Fibroblast of lung (primary cell): ENCODE data around the gene MT1B.

Experiments used
- EZH2 ChIP-seq: IDR thresholded peaks from 2 replicates; pipeline ENCODE4 v1.5.1; 2012; ENCODE audit warnings: low read length, control low read depth, mild to moderate bottlenecking; ENCODE audit errors: missing control alignments
- TF ChIP-seq, protein P1 (sequence below), 2 donors: IDR thresholded peaks in 1 of 2; conservative IDR thresholded peaks in 1 of 2; 1 replicate in 1 of 2; 2 replicates in 1 of 2; pipeline ENCODE4 v1.5.1; 2011 to 2012; ENCODE audit warnings: low read length in 2 of 2, control low read depth in 1 of 2, inconsistent platforms in 1 of 2, low read depth in 1 of 2, mild to moderate bottlenecking in 1 of 2

GRCh38 chr16:56607675-56608042, 44.0 kb upstream of the MT1B start:
- TF ChIP-seq, protein P1, sequence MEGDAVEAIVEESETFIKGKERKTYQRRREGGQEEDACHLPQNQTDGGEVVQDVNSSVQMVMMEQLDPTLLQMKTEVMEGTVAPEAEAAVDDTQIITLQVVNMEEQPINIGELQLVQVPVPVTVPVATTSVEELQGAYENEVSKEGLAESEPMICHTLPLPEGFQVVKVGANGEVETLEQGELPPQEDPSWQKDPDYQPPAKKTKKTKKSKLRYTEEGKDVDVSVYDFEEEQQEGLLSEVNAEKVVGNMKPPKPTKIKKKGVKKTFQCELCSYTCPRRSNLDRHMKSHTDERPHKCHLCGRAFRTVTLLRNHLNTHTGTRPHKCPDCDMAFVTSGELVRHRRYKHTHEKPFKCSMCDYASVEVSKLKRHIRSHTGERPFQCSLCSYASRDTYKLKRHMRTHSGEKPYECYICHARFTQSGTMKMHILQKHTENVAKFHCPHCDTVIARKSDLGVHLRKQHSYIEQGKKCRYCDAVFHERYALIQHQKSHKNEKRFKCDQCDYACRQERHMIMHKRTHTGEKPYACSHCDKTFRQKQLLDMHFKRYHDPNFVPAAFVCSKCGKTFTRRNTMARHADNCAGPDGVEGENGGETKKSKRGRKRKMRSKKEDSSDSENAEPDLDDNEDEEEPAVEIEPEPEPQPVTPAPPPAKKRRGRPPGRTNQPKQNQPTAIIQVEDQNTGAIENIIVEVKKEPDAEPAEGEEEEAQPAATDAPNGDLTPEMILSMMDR (conservative IDR thresholded peaks at IDR 0.05 in 1 of 2, IDR thresholded peaks at IDR 0.05 in 1 of 2; ENCODE audit: low read depth in 1 of 2, low read length in 2 of 2): no peak
- no peak for TF ChIP-seq EZH2
